HepG2 (cell line): ENCODE results near the gene SRCAP. TPM values are rescaled to one million over a fixed set of nuclear protein-coding genes. Genes with fewer than 3 reads are reported as not detected.
A peak's percentile ranks its signal among the peaks of the same experiment; 100 is the strongest.

ENCODE experiments used
- ARHGAP35 ChIP-seq: sonication (generic); formaldehyde crosslinking; IDR thresholded peaks from 2 replicates; pipeline ENCODE4 v1.9.0; 2022; ENCODE audit warnings: mild to moderate bottlenecking, inconsistent platforms, moderate library complexity, missing genetic modification reagents, borderline replicate concordance
- ARNT ChIP-seq: fragments of 450-650 bp; IDR thresholded peaks from 2 replicates; pipeline ENCODE4 v1.6.1; 2017
- BORCS8-MEF2B ChIP-seq: sonication (generic); formaldehyde crosslinking; IDR thresholded peaks from 2 replicates; pipeline ENCODE4 v1.8.0; 2022; ENCODE audit warnings: mild to moderate bottlenecking, missing genetic modification reagents
- CREBL2 ChIP-seq: sonication (generic); formaldehyde crosslinking; IDR thresholded peaks from 2 replicates; pipeline ENCODE4 v1.8.1; 2023; ENCODE audit warnings: missing genetic modification reagents, mild to moderate bottlenecking, borderline replicate concordance
- ETS1 ChIP-seq: sonication (generic); formaldehyde crosslinking; IDR thresholded peaks from 2 replicates; pipeline ENCODE4 v1.4.0; 2020; ENCODE audit warnings: missing genetic modification reagents
- IRF9 ChIP-seq: sonication (generic); formaldehyde crosslinking; IDR thresholded peaks from 2 replicates; pipeline ENCODE4 v1.8.0; 2022; ENCODE audit warnings: missing genetic modification reagents, mild to moderate bottlenecking, borderline replicate concordance
- ISX ChIP-seq: sonication (generic); formaldehyde crosslinking; conservative IDR thresholded peaks from 2 replicates; pipeline ENCODE4 v1.5.0; 2020; ENCODE audit warnings: missing genetic modification reagents
- JUNB ChIP-seq: sonication (generic); formaldehyde crosslinking; IDR thresholded peaks from 2 replicates; pipeline ENCODE4 v1.8.0; 2022; ENCODE audit warnings: missing genetic modification reagents, mild to moderate bottlenecking, borderline replicate concordance
- MLLT10 ChIP-seq: sonication (generic); formaldehyde crosslinking; IDR thresholded peaks from 2 replicates; pipeline ENCODE4 v1.4.0; 2020; ENCODE audit warnings: missing genetic modification reagents
- NR2F6 ChIP-seq, 2 experiments: IDR thresholded peaks; 2 replicates each; pipeline ENCODE4 v1.6.1; 2016; ENCODE audit warnings: antibody characterized with exemption in 1 of 2, mild to moderate bottlenecking in 1 of 2
- PAXIP1 ChIP-seq: sonication (generic); formaldehyde crosslinking; conservative IDR thresholded peaks from 2 replicates; pipeline ENCODE4 v1.4.0; 2020; ENCODE audit warnings: mild to moderate bottlenecking, missing genetic modification reagents, moderate library complexity
- REL ChIP-seq: sonication (generic); formaldehyde crosslinking; conservative IDR thresholded peaks from 2 replicates; pipeline ENCODE4 v1.8.0; 2022; ENCODE audit warnings: mild to moderate bottlenecking, missing genetic modification reagents, moderate library complexity
- REPIN1 ChIP-seq: sonication (generic); formaldehyde crosslinking; IDR thresholded peaks from 2 replicates; pipeline ENCODE4 v1.8.0; 2022; ENCODE audit warnings: missing genetic modification reagents, low read depth, mild to moderate bottlenecking, borderline replicate concordance
- TAF1 ChIP-seq: sonication (generic); formaldehyde crosslinking; IDR thresholded peaks from 2 replicates; pipeline ENCODE4 v1.4.0; 2020; ENCODE audit warnings: missing genetic modification reagents
- TBL1XR1 ChIP-seq: fragments of 150-350 bp; IDR thresholded peaks from 2 replicates; pipeline ENCODE4 v1.6.1; 2014; ENCODE audit warnings: borderline replicate concordance, low read length; ENCODE audit not compliant: partially characterized antibody
- TFAP4 ChIP-seq: sonication (generic); IDR thresholded peaks from 2 replicates; pipeline ENCODE4 v1.6.1; 2016; ENCODE audit warnings: low read depth, borderline replicate concordance
- THYN1 ChIP-seq: sonication (generic); formaldehyde crosslinking; IDR thresholded peaks from 2 replicates; pipeline ENCODE4 v1.8.1; 2023; ENCODE audit warnings: low read depth, mild to moderate bottlenecking, moderate library complexity, missing genetic modification reagents, borderline replicate concordance
- YEATS2 ChIP-seq: sonication (generic); formaldehyde crosslinking; IDR thresholded peaks from 2 replicates; pipeline ENCODE4 v1.4.0; 2020; ENCODE audit warnings: missing genetic modification reagents, borderline replicate concordance
- ZBTB3 ChIP-seq: sonication (generic); formaldehyde crosslinking; IDR thresholded peaks from 2 replicates; pipeline ENCODE4 v1.4.0; 2020; ENCODE audit warnings: low read depth, mild to moderate bottlenecking, moderate library complexity, missing genetic modification reagents, borderline replicate concordance
- ZNF652 ChIP-seq: IDR thresholded peaks from 2 replicates; pipeline ENCODE4 v1.6.1; 2016; ENCODE audit warnings: low read depth, borderline replicate concordance
- ZNF678 ChIP-seq: sonication (generic); formaldehyde crosslinking; IDR thresholded peaks from 2 replicates; pipeline ENCODE4 v1.4.0; 2020; ENCODE audit warnings: mild to moderate bottlenecking, missing genetic modification reagents
- ZNF780A ChIP-seq: sonication (generic); formaldehyde crosslinking; IDR thresholded peaks from 2 replicates; pipeline ENCODE4 v1.8.0; 2022; ENCODE audit warnings: mild to moderate bottlenecking, missing genetic modification reagents, moderate library complexity
- polyA plus RNA-seq, 8 experiments: library from polyadenylated mRNA; depleted of rRNA in 3 of 8; stranded (reverse) in 7 of 8; unstranded in 1 of 8; fragments of >200 nt; fragmentation: Illumina TruSeq in 4 of 8; extraction: Trizol in 4 of 8; gene quantifications; 2 replicates each; pipeline versions ENCODE4 v1.2.1 to v1.2.3, GENCODE V29; 2011 to 2016; ENCODE audit warnings: low read depth in 4 of 8, missing spikeins in 1 of 8, mixed read lengths in 1 of 8; ENCODE audit not compliant: insufficient read depth in 1 of 8
- total RNA-seq, 5 experiments: library from RNA; depleted of rRNA; stranded (reverse); fragments of >200 nt; fragmentation: Illumina TruSeq; extraction: Trizol; gene quantifications; 2 replicates each; pipeline ENCODE4 v1.2.3, GENCODE V29; 2016; ENCODE audit warnings: low read depth in 1 of 5

The SRCAP gene
- total and polyA plus RNA-seq, 2 of the 13 experiments (the other 11 are each of a cell fraction or from before 2014, with no cell fraction given), result 4.9 to 9.0 TPM

GRCh38 chr16:30658731-30659506, 40.1 kb upstream of the SRCAP start (continued):
- TF ChIP-seq ZNF652 (CRISPR knock-in tag) (0 out of 2 replicates have a peak, but pooled peaks have one; percentile 30), ZNF780A (CRISPR knock-in tag) (no peak), TFAP4 (no peak), REL (CRISPR knock-in tag) (no peak), IRF9 (CRISPR knock-in tag) (no peak), CREBL2 (CRISPR knock-in tag) (no peak; the same call in 1 of the 2 replicates), ISX (no peak), ZBTB3 (CRISPR knock-in tag) (no peak), MLLT10 (CRISPR knock-in tag) (no peak), PAXIP1 (CRISPR knock-in tag) (no peak), TAF1 (CRISPR knock-in tag) (no peak; the same call in none of the 2 replicates), YEATS2 (CRISPR knock-in tag) (peak; percentile 55; the same call in 1 of the 2 replicates), ARHGAP35 (CRISPR knock-in tag) (no peak), NR2F6 (IDR thresholded peaks at IDR 0.05) (no peak), NR2F6 (CRISPR knock-in tag; IDR thresholded peaks at IDR 0.05) (no peak), ETS1 (CRISPR knock-in tag) (peak; percentile 89; the same call in 1 of the 2 replicates), ZNF678 (CRISPR knock-in tag) (no peak; the same call in 1 of the 2 replicates), THYN1 (CRISPR knock-in tag) (no peak), REPIN1 (peak; percentile 6; the same call in 1 of the 2 replicates), JUNB (CRISPR knock-in tag) (no peak), BORCS8-MEF2B (CRISPR knock-in tag) (no peak), TBL1XR1 (no peak), ARNT (no peak)
